HepG2 (cell line): ENCODE results near the gene RNF213. TPM values are rescaled to one million over a fixed set of nuclear protein-coding genes. Genes with fewer than 3 reads are reported as not detected.
A peak's percentile ranks its signal among the peaks of the same experiment; 100 is the strongest.

Source experiments
- ATF7 ChIP-seq, 2 experiments: fragments of 450-650 bp in 1 of 2; sonication (generic) in 1 of 2; formaldehyde crosslinking in 1 of 2; IDR thresholded peaks; 2 replicates each; pipeline versions ENCODE4 v1.4.0 to v1.6.1; 2016 to 2020; ENCODE audit warnings: antibody characterized with exemption in 1 of 2, mild to moderate bottlenecking in 1 of 2, missing genetic modification reagents in 1 of 2
- IKZF4 ChIP-seq: sonication (generic); formaldehyde crosslinking; IDR thresholded peaks from 2 replicates; pipeline ENCODE4 v1.5.1; 2020; ENCODE audit warnings: borderline replicate concordance, mild to moderate bottlenecking, low read depth, missing genetic modification reagents; ENCODE audit errors: not compliant biosample characterization
- KDM4B ChIP-seq: sonication (generic); formaldehyde crosslinking; IDR thresholded peaks from 2 replicates; pipeline ENCODE4 v1.4.0; 2020; ENCODE audit warnings: missing genetic modification reagents
- MATR3 ChIP-seq: sonication (generic); formaldehyde crosslinking; IDR thresholded peaks from 2 replicates; pipeline ENCODE4 v1.4.0; 2020; ENCODE audit warnings: missing genetic modification reagents
- MEIS1 ChIP-seq: sonication (generic); formaldehyde crosslinking; IDR thresholded peaks from 2 replicates; pipeline ENCODE4 v1.9.0; 2021; ENCODE audit warnings: mild to moderate bottlenecking, missing genetic modification reagents, moderate library complexity, borderline replicate concordance
- NFYB ChIP-seq: sonication (generic); formaldehyde crosslinking; IDR thresholded peaks from 2 replicates; pipeline ENCODE4 v1.4.0; 2020; ENCODE audit warnings: missing genetic modification reagents
- PHF8 ChIP-seq: sonication (generic); formaldehyde crosslinking; IDR thresholded peaks from 2 replicates; pipeline ENCODE4 v1.5.0; 2020; ENCODE audit warnings: missing genetic modification reagents
- RAD21 ChIP-seq: fragments of 450-650 bp; formaldehyde crosslinking; IDR thresholded peaks from 2 replicates; pipeline ENCODE4 v1.5.0; 2020; ENCODE audit warnings: mild to moderate bottlenecking
- RBAK ChIP-seq: sonication (generic); formaldehyde crosslinking; IDR thresholded peaks from 2 replicates; pipeline ENCODE4 v1.5.1; 2020; ENCODE audit warnings: mild to moderate bottlenecking, missing genetic modification reagents
- RXRB ChIP-seq: IDR thresholded peaks from 2 replicates; pipeline ENCODE4 v1.6.1; 2016; ENCODE audit warnings: borderline replicate concordance, missing genetic modification reagents, missing compliant biosample characterization
- SRY ChIP-seq: sonication (generic); formaldehyde crosslinking; IDR thresholded peaks from 2 replicates; pipeline ENCODE4 v1.8.0; 2022; ENCODE audit warnings: mild to moderate bottlenecking, missing genetic modification reagents
- TGIF2 ChIP-seq: IDR thresholded peaks from 2 replicates; pipeline ENCODE4 v1.6.1; 2016; ENCODE audit warnings: control low read depth, missing compliant biosample characterization
- TOPORS ChIP-seq: sonication (generic); formaldehyde crosslinking; IDR thresholded peaks from 2 replicates; pipeline ENCODE4 v1.8.0; 2023; ENCODE audit warnings: mild to moderate bottlenecking, missing genetic modification reagents
- ZBTB38 ChIP-seq: sonication (generic); formaldehyde crosslinking; IDR thresholded peaks from 2 replicates; pipeline ENCODE4 v1.5.1; 2020; ENCODE audit warnings: mild to moderate bottlenecking, missing genetic modification reagents
- ZMYM2 ChIP-seq: sonication (generic); formaldehyde crosslinking; IDR thresholded peaks from 2 replicates; pipeline ENCODE4 v1.8.0; 2022; ENCODE audit warnings: mild to moderate bottlenecking, missing genetic modification reagents
- ZNF225 ChIP-seq: sonication (generic); formaldehyde crosslinking; IDR thresholded peaks from 2 replicates; pipeline ENCODE4 v1.4.0; 2020; ENCODE audit warnings: mild to moderate bottlenecking, missing genetic modification reagents
- ZNF350 ChIP-seq: sonication (generic); formaldehyde crosslinking; IDR thresholded peaks from 2 replicates; pipeline ENCODE4 v1.4.0; 2020; ENCODE audit warnings: mild to moderate bottlenecking, low read depth, missing genetic modification reagents, borderline replicate concordance
- polyA plus RNA-seq, 8 experiments: library from polyadenylated mRNA; depleted of rRNA in 3 of 8; stranded (reverse) in 7 of 8; unstranded in 1 of 8; fragments of >200 nt; fragmentation: Illumina TruSeq in 4 of 8; extraction: Trizol in 4 of 8; gene quantifications; 2 replicates each; pipeline versions ENCODE4 v1.2.1 to v1.2.3, GENCODE V29; 2011 to 2016; ENCODE audit warnings: low read depth in 4 of 8, missing spikeins in 1 of 8, mixed read lengths in 1 of 8; ENCODE audit not compliant: insufficient read depth in 1 of 8
- total RNA-seq, 5 experiments: library from RNA; depleted of rRNA; stranded (reverse); fragments of >200 nt; fragmentation: Illumina TruSeq; extraction: Trizol; gene quantifications; 2 replicates each; pipeline ENCODE4 v1.2.3, GENCODE V29; 2016; ENCODE audit warnings: low read depth in 1 of 5
- TF ChIP-seq, protein P1 (sequence below): sonication (generic); formaldehyde crosslinking; IDR thresholded peaks from 2 replicates; pipeline ENCODE4 v1.8.1; 2023; ENCODE audit warnings: mild to moderate bottlenecking, missing genetic modification reagents
- TF ChIP-seq, protein P2 (sequence below): sonication (generic); formaldehyde crosslinking; IDR thresholded peaks from 2 replicates; pipeline ENCODE4 v1.4.0; 2020; ENCODE audit warnings: mild to moderate bottlenecking, missing genetic modification reagents
- TF ChIP-seq, protein P3 (sequence below): IDR thresholded peaks from 2 replicates; pipeline ENCODE4 v1.4.0; 2020; ENCODE audit warnings: mild to moderate bottlenecking, missing genetic modification reagents
- TF ChIP-seq, protein P4 (sequence below): sonication (generic); formaldehyde crosslinking; IDR thresholded peaks from 2 replicates; pipeline ENCODE4 v1.9.0; 2022; ENCODE audit warnings: low read depth, missing genetic modification reagents

Gene RNF213
- total and polyA plus RNA-seq, 2 of the 13 experiments (the other 11 are each of a cell fraction or from before 2014, with no cell fraction given): 38.6 to 38.7 TPM

DNA sequence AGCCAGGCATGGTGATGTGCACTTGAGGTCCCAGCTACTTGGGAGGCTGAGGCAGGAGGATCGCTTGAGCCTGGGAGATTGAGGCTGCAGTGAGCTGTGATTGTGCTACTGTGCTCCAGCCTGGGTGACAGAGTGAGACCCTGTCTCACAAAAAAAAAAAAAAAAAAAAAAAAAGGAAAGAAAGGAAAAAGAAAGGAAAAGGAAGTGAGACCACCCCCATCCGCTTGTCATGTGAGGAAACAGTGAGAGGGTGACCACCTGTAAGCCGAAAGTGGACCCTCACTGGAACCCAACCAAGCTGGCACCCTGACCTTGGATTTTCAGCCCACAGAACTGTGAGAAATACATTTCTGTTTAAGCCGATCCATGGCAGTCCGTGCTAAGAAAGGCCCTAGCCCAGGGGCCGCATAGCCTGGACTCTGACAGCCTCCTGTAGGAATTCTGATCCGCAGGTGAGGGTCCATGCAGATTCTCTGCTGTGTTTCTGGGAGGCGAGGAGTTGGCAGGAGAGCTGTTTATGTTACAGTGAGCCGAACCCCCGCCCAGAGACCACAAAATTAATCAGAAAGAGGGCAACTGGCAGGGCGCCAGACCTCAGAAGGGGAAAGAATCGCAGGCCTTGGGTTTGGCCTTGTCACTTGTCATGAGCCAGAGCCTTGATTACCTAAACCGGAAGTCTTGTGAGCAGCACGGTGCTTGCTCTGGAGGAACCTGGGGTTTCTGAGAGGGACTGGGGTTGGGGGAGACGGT is 41.5 kb upstream of the RNF213 start (continued):
- TF ChIP-seq, protein P1, sequence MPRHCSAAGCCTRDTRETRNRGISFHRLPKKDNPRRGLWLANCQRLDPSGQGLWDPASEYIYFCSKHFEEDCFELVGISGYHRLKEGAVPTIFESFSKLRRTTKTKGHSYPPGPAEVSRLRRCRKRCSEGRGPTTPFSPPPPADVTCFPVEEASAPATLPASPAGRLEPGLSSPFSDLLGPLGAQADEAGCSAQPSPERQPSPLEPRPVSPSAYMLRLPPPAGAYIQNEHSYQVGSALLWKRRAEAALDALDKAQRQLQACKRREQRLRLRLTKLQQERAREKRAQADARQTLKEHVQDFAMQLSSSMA: 0 out of 2 replicates have a peak, but pooled peaks have one; percentile 33
- no peak for TF ChIP-seq ATF7 (IDR thresholded peaks at IDR 0.05)
- no peak for TF ChIP-seq ATF7 (CRISPR knock-in tag; IDR thresholded peaks at IDR 0.05)
- TF ChIP-seq SRY (CRISPR knock-in tag): no peak
- TF ChIP-seq, protein P2, sequence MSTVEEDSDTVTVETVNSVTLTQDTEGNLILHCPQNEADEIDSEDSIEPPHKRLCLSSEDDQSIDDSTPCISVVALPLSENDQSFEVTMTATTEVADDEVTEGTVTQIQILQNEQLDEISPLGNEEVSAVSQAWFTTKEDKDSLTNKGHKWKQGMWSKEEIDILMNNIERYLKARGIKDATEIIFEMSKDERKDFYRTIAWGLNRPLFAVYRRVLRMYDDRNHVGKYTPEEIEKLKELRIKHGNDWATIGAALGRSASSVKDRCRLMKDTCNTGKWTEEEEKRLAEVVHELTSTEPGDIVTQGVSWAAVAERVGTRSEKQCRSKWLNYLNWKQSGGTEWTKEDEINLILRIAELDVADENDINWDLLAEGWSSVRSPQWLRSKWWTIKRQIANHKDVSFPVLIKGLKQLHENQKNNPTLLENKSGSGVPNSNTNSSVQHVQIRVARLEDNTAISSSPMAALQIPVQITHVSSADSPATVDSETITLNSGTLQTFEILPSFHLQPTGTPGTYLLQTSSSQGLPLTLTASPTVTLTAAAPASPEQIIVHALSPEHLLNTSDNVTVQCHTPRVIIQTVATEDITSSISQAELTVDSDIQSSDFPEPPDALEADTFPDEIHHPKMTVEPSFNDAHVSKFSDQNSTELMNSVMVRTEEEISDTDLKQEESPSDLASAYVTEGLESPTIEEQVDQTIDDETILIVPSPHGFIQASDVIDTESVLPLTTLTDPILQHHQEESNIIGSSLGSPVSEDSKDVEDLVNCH (CRISPR knock-in tag): no peak
- peak; percentile 28; the same call in 1 of the 2 replicates for TF ChIP-seq ZNF350 (CRISPR knock-in tag)
- TF ChIP-seq TOPORS (CRISPR knock-in tag): no peak
- no peak for TF ChIP-seq NFYB (CRISPR knock-in tag)
- TF ChIP-seq MATR3: no peak
- TF ChIP-seq IKZF4 (CRISPR knock-in tag): no peak
- no peak for TF ChIP-seq RAD21 (CRISPR knock-in tag)
- TF ChIP-seq, protein P3, sequence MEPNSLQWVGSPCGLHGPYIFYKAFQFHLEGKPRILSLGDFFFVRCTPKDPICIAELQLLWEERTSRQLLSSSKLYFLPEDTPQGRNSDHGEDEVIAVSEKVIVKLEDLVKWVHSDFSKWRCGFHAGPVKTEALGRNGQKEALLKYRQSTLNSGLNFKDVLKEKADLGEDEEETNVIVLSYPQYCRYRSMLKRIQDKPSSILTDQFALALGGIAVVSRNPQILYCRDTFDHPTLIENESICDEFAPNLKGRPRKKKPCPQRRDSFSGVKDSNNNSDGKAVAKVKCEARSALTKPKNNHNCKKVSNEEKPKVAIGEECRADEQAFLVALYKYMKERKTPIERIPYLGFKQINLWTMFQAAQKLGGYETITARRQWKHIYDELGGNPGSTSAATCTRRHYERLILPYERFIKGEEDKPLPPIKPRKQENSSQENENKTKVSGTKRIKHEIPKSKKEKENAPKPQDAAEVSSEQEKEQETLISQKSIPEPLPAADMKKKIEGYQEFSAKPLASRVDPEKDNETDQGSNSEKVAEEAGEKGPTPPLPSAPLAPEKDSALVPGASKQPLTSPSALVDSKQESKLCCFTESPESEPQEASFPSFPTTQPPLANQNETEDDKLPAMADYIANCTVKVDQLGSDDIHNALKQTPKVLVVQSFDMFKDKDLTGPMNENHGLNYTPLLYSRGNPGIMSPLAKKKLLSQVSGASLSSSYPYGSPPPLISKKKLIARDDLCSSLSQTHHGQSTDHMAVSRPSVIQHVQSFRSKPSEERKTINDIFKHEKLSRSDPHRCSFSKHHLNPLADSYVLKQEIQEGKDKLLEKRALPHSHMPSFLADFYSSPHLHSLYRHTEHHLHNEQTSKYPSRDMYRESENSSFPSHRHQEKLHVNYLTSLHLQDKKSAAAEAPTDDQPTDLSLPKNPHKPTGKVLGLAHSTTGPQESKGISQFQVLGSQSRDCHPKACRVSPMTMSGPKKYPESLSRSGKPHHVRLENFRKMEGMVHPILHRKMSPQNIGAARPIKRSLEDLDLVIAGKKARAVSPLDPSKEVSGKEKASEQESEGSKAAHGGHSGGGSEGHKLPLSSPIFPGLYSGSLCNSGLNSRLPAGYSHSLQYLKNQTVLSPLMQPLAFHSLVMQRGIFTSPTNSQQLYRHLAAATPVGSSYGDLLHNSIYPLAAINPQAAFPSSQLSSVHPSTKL (CRISPR knock-in tag): no peak
- TF ChIP-seq, protein P4, sequence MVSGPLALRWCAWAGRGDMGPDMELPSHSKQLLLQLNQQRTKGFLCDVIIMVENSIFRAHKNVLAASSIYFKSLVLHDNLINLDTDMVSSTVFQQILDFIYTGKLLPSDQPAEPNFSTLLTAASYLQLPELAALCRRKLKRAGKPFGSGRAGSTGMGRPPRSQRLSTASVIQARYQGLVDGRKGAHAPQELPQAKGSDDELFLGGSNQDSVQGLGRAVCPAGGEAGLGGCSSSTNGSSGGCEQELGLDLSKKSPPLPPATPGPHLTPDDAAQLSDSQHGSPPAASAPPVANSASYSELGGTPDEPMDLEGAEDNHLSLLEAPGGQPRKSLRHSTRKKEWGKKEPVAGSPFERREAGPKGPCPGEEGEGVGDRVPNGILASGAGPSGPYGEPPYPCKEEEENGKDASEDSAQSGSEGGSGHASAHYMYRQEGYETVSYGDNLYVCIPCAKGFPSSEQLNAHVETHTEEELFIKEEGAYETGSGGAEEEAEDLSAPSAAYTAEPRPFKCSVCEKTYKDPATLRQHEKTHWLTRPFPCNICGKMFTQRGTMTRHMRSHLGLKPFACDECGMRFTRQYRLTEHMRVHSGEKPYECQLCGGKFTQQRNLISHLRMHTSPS (CRISPR knock-in tag): no peak
- TF ChIP-seq TGIF2 (CRISPR knock-in tag): no peak; the same call in 1 of the 2 replicates
- 0 out of 2 replicates have a peak, but pooled peaks have one; percentile 37 for TF ChIP-seq ZBTB38 (CRISPR knock-in tag)
- peak; percentile 14; the same call in 1 of the 2 replicates for TF ChIP-seq MEIS1 (CRISPR knock-in tag)
- TF ChIP-seq RXRB (CRISPR knock-in tag): no peak
- TF ChIP-seq KDM4B: 0 out of 2 replicates have a peak, but pooled peaks have one; percentile 27
- TF ChIP-seq PHF8 (CRISPR knock-in tag): no peak
- TF ChIP-seq RBAK (CRISPR knock-in tag): no peak
- no peak for TF ChIP-seq ZNF225 (CRISPR knock-in tag)
- no peak for TF ChIP-seq ZMYM2 (CRISPR knock-in tag)
